K562 (cell line): ENCODE data around the gene PRSS57.

Experiments
- ETS2 ChIP-seq: IDR thresholded peaks from 2 replicates; pipeline ENCODE4 v1.6.1; 2016; ENCODE audit warnings: borderline replicate concordance, missing genetic modification characterization, mild to moderate bottlenecking, moderate library complexity, missing compliant biosample characterization; ENCODE audit not compliant: poor library complexity, severe bottlenecking
- FOXM1 ChIP-seq, 2 experiments: fragments of 450-650 bp in 1 of 2; sonication (generic) in 1 of 2; formaldehyde crosslinking in 1 of 2; IDR thresholded peaks; 2 replicates each; pipeline versions ENCODE4 v1.6.1 to v1.9.0; 2017 to 2022; ENCODE audit warnings: low read depth in 2 of 2, mild to moderate bottlenecking in 2 of 2, missing genetic modification reagents in 1 of 2, moderate library complexity in 1 of 2
- KAT2B ChIP-seq: IDR thresholded peaks from one replicate; pipeline ENCODE4 v1.6.1; 2012; ENCODE audit warnings: low read depth, mild to moderate bottlenecking, control low read depth, inconsistent platforms, low read length, moderate library complexity
- MCM7 ChIP-seq, 2 experiments: fragments of 450-650 bp; IDR thresholded peaks; 2 replicates each; pipeline ENCODE4 v1.6.1; 2016 to 2018
- PCBP1 ChIP-seq: fragments of 200-400 bp; formaldehyde crosslinking; IDR thresholded peaks from 2 replicates; pipeline ENCODE4 v1.6.1; 2018; ENCODE audit warnings: mild to moderate bottlenecking, low read depth, low read length; ENCODE audit not compliant: poor library complexity, severe bottlenecking
- RBM15 ChIP-seq: fragments of 200-400 bp; formaldehyde crosslinking; IDR thresholded peaks from 2 replicates; pipeline ENCODE4 v1.6.1; 2018; ENCODE audit warnings: mild to moderate bottlenecking, low read length, moderate library complexity; ENCODE audit not compliant: insufficient read depth
- XRCC5 ChIP-seq: fragments of 200-400 bp; formaldehyde crosslinking; IDR thresholded peaks from 2 replicates; pipeline ENCODE4 v1.6.1; 2017; ENCODE audit warnings: low read depth, mild to moderate bottlenecking, low read length
- TF ChIP-seq, protein P1 (sequence below), 3 experiments: IDR thresholded peaks in 2 of 3; conservative IDR thresholded peaks in 1 of 3; 2 replicates each; pipeline ENCODE4 v1.5.1; 2011 to 2012; ENCODE audit warnings: low read length in 3 of 3, mild to moderate bottlenecking in 3 of 3, control low read depth in 2 of 3, improper control_type of control experiment in 1 of 3, inconsistent platforms in 1 of 3, low read depth in 1 of 3, mixed read lengths in 1 of 3, moderate library complexity in 1 of 3; ENCODE audit not compliant: insufficient read depth in 2 of 3
- TF ChIP-seq, protein P2 (sequence below), 2 experiments: fragments of 450-650 bp in 1 of 2; sonication (generic) in 1 of 2; formaldehyde crosslinking in 1 of 2; IDR thresholded peaks in 1 of 2; conservative IDR thresholded peaks in 1 of 2; 2 replicates each; pipeline versions ENCODE4 v1.6.1 to v1.8.1; 2016 to 2023; ENCODE audit warnings: mild to moderate bottlenecking in 2 of 2, moderate library complexity in 2 of 2, inconsistent platforms in 1 of 2, missing genetic modification reagents in 1 of 2

DNA sequence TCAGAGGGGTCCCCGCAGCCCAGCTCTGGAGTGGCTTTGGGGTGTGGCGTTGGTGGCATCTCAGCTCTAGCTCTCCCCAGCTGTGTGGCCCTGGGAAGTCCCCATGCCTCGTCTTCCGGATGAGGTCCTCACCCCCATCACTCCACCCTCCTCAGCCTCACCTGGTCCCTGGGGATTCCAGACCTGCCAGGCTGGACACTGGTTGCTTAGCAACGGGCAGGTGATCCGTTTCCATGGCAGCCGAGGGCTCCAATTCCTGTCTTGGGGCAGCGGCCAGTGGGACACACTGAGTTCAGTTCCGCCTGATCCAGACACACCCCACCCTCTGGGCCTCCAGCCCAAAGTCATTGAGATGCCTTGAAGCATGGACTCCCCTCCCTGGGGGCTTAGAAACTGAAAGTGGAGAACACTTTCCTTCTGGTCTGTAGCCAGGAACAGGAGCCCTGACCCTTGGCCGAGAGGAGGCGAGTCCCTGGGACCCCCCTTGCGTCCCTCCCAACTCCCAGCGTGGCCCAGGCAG, 48.0 kb upstream of the PRSS57 start:
- TF ChIP-seq ETS2 (tag) (no peak), KAT2B (no peak), PCBP1 (no peak), XRCC5 (no peak), FOXM1 (IDR thresholded peaks at IDR 0.05; ENCODE audit: low read depth) (no peak), FOXM1 (CRISPR knock-in tag; IDR thresholded peaks at IDR 0.05; ENCODE audit: low read depth) (no peak), MCM7 (IDR thresholded peaks at IDR 0.05) (no peak), RBM15 (no peak)
- TF ChIP-seq, protein P1, sequence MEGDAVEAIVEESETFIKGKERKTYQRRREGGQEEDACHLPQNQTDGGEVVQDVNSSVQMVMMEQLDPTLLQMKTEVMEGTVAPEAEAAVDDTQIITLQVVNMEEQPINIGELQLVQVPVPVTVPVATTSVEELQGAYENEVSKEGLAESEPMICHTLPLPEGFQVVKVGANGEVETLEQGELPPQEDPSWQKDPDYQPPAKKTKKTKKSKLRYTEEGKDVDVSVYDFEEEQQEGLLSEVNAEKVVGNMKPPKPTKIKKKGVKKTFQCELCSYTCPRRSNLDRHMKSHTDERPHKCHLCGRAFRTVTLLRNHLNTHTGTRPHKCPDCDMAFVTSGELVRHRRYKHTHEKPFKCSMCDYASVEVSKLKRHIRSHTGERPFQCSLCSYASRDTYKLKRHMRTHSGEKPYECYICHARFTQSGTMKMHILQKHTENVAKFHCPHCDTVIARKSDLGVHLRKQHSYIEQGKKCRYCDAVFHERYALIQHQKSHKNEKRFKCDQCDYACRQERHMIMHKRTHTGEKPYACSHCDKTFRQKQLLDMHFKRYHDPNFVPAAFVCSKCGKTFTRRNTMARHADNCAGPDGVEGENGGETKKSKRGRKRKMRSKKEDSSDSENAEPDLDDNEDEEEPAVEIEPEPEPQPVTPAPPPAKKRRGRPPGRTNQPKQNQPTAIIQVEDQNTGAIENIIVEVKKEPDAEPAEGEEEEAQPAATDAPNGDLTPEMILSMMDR (IDR thresholded peaks at IDR 0.05 in 2 of 3, conservative IDR thresholded peaks at IDR 0.05 in 1 of 3; ENCODE audit: insufficient read depth in 2 of 3, low read depth in 1 of 3, low read length in 3 of 3) = no peak
- TF ChIP-seq, protein P2, sequence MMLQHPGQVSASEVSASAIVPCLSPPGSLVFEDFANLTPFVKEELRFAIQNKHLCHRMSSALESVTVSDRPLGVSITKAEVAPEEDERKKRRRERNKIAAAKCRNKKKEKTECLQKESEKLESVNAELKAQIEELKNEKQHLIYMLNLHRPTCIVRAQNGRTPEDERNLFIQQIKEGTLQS (IDR thresholded peaks at IDR 0.05) = no peak
- TF ChIP-seq, protein P2 (CRISPR knock-in tag; conservative IDR thresholded peaks at IDR 0.05) = no peak
